Measurements from ENCODE around the gene GET4.

Gene GET4

GRCh38 chr7:925601-926000, 49.2 kb downstream of the GET4 start:
- H3K4me3 ChIP-seq (ENCODE audit: low read depth, low read length) = no peak overlapping the region
- no peak for DNase-seq (ENCODE audit: low read depth, low spot score)
- in situ Hi-C loops (cut with HindIII; ENCODE audit: low sequenced_read_pairs) = no loop called here
- TF ChIP-seq CTCF (IDR thresholded peaks at IDR 0.05; ENCODE audit: low read depth, low read length) = no peak

GRCh38 chr7:926061-927030, 50.0 kb downstream of the GET4 start:
- H3K4me3 ChIP-seq (ENCODE audit: low read depth, low read length) = no peak overlapping the region
- DNase-seq (ENCODE audit: low read depth, low spot score) = no peak
- in situ Hi-C loops (cut with HindIII; ENCODE audit: low sequenced_read_pairs) = no loop called here
- TF ChIP-seq CTCF (IDR thresholded peaks at IDR 0.05; ENCODE audit: low read depth, low read length) = no peak

- TF ChIP-seq CTCF (IDR thresholded peaks at IDR 0.05; ENCODE audit: low read depth, low read length) = no peak
- DNase-seq (ENCODE audit: low read depth, low spot score) = no peak
- H3K4me3 ChIP-seq (ENCODE audit: low read depth, low read length) = no peak overlapping the region
- in situ Hi-C loops (cut with HindIII; ENCODE audit: low sequenced_read_pairs) = no loop called here
These were observed 50.8 kb downstream of the GET4 start for GRCh38 chr7:927031-927671.

- H3K4me3 ChIP-seq (ENCODE audit: low read depth, low read length) = no peak overlapping the region
- in situ Hi-C loops (cut with HindIII; ENCODE audit: low sequenced_read_pairs) = no loop called here
- no peak for DNase-seq (ENCODE audit: low read depth, low spot score)
- TF ChIP-seq CTCF (IDR thresholded peaks at IDR 0.05; ENCODE audit: low read depth, low read length) = no peak
These were observed 53.0 kb downstream of the GET4 start for GRCh38 chr7:929311-929711.

GRCh38 chr7:930975-931758, 54.8 kb downstream of the GET4 start:
- in situ Hi-C loops (cut with HindIII; ENCODE audit: low sequenced_read_pairs) = no loop called here
- no peak for DNase-seq (ENCODE audit: low read depth, low spot score)
- no peak for TF ChIP-seq CTCF (IDR thresholded peaks at IDR 0.05; ENCODE audit: low read depth, low read length)
- no peak overlapping the region for H3K4me3 ChIP-seq (ENCODE audit: low read depth, low read length)

GRCh38 chr7:931871-932650, 55.7 kb downstream of the GET4 start:
- TF ChIP-seq CTCF (IDR thresholded peaks at IDR 0.05; ENCODE audit: low read depth, low read length) = no peak
- DNase-seq (ENCODE audit: low read depth, low spot score) = no peak
- in situ Hi-C loops (cut with HindIII; ENCODE audit: low sequenced_read_pairs) = no loop called here
- no peak overlapping the region for H3K4me3 ChIP-seq (ENCODE audit: low read depth, low read length)
